NCI-H82 (cell line): Measurements from ENCODE around the gene PLCB2.

ENCODE experiments used
- DNase-seq: peaks from one replicate; lab custom pipeline; 2025; lab: John Stamatoyannopoulos, UW

Gene PLCB2

GRCh38 chr15:40269604-40270003, 38.1 kb downstream of the PLCB2 start:
- no peak for DNase-seq

GRCh38 chr15:40267670-40268069, 40.1 kb downstream of the PLCB2 start:
- no peak for DNase-seq

DNA sequence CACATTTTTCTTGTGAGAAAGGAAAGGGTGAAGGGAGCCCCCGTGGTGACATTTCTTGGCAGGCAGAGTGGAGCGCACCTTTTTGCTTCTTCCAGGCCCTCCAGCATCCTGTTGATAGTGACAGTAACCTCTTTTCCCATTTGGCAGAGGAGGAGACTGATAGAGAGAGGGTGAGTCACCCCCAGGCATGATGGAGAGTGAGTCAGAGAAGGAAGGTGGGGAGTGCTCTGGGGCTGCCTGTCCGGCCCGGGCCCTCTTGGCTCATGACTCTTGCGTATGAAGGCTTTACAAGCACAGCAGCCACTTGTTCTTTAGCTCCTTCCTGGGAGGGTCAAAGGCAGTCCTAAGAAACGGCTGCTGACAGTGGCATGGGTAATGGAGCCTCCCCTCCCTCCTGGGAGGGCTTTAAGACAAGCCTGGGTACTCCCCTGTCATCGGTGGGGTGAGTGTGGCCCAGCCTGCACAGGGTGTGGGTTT, 40.9 kb downstream of the PLCB2 start:
- DNase-seq, result no peak

- no peak for DNase-seq
Observed at GRCh38 chr15:40265875-40266274, 41.9 kb downstream of the PLCB2 start.

DNA sequence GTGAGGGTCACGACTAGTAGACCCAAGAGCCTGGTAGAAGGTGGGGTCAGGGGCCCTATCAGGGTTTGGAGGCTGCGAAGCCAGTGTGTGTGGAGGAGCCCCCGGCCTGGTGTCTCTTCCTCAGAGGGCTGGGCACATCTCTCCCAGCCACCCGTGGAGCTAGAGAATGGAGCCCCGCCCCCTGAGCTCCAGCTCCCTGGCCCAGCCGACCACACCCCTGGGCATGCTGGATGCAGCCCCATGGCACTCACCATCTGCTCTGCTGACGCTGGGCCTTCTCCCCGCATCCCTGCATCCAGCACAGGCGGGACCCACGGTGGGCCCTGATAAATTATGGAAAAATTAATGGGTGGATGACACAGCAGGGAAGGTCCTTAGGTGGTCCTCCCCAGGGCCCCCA, 42.4 kb downstream of the PLCB2 start:
- DNase-seq, result no peak

GRCh38 chr15:40264321-40265153, 43.2 kb downstream of the PLCB2 start:
- DNase-seq, result no peak

DNA sequence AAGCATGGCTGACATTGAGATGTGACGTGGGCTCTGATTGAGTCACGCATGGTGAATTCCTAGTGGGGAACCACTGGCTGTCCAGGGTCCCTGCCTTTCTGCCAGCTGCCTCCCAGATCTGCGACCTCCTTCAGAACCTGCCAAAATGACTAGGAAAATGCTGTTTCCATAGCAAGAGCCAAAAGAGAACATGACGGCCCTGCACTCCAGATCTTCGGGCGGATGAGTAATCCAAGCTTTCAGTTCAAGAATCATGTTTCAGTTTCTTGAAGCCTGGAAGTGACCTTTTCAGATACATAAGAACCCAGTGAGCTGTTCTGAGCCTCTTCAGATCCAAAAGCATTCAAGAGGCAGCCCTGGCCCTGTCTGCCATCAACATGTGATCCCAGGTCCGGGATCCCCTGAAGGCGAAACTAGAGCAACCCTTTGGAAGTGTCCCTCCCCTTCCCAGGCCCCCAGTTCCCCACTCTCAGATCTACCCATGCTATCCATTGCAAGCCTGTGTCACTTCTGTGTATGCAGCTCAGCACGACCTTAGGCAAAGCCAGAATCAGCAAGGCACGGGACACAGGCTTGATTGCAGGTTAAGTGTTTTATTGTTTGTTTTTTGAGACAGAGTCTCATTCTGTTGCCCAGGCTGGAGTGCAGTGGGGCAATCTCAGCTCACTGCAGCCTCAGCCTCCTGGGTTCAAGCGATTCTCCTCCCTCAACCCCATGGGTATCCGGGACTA, 44.5 kb downstream of the PLCB2 start:
- DNase-seq, result no peak

GRCh38 chr15:40259021-40259420, 48.7 kb downstream of the PLCB2 start:
- DNase-seq, result peak; percentile 29

- DNase-seq, result no peak
Observed at GRCh38 chr15:40258544-40258943, 49.2 kb downstream of the PLCB2 start.

DNA sequence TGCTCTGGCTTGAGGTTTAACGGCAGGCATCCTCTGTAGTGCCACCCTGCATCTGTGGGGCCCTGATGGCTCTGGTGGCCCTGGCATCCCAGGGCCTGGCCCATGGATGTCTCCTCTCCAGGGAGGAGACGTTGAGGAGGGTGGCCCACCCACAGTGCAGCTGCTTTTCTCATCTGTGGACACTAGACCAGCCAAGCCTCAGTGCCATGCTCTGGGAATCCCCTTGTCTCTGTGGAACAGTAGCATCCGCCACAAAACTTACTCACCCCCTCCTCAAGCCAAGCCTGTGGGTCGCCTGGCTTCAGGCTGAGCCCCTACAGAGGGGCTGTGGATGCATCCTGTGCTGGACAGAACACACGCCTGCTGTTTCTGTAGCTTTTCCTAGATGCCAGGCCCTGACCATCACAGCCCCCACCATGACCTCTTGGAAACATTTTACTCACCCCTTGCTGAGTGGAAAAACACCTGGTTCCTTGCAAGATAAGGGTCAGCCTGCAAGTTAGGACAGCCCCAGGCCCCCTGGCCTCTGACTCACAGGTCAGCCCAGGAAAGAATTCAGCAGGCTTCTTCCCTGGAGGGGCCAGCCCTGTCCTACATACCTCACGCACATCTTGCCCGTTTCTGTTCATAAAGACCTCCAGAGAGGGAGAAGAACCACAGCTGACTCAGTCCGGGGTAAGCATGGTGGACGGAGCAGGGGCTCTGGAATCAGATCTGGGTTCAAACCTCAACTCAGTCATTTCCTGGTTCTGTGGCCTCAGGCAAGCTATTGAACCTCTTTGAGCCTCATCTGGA, 49.9 kb downstream of the PLCB2 start:
- no peak for DNase-seq

DNA sequence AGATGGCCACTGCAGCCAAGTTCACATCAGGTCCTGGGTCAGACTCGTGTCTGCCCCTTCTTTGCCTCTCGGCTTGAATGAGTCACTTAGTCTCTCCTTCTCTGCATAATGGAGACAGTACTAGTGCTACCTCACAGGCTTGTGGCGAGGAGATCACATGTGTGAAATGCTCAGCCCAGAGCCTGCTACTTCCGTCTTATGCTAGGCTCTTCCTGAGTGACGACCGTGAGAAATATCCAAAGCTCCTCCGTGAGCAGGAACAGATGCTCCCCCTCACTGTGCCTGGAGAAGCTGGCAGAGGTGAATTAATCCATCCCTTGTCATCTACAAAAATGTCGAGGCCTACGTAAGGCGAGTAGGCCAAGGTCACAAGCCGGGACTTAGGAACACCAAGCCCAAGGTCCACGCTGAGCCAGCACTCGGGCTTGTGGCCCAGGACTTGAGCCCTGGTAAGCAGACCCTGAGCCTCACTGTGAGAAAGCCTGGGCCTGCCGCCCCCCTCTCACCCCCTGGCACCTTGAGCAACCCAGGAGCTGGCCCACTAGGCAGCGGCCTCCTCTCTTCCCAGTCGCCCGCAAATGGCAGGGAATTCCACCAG, 51.0 kb downstream of the PLCB2 start:
- peak; percentile 48 for DNase-seq

- DNase-seq, result peak; percentile 26
Observed at GRCh38 chr15:40255033-40255432, 52.7 kb downstream of the PLCB2 start.

DNA sequence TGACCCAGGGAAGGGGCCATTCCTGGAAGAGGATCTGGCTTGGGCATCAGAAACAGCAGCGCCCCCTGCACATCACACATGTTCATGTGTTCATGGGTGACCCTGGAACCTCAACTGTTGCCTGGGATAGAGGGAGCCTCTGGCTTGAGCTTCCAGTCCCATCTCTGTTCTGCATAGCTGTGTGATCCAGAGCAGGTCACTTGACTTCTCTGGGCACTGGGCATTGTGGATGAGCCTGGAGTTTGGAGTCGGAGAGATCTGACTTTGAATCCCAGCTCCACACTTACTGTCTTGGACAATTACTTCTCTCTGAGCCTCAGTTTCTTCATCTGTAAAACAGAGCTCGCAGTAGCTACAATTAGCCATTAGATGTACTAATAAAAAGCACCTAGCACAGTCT, 53.3 kb downstream of the PLCB2 start:
- no peak for DNase-seq

DNA sequence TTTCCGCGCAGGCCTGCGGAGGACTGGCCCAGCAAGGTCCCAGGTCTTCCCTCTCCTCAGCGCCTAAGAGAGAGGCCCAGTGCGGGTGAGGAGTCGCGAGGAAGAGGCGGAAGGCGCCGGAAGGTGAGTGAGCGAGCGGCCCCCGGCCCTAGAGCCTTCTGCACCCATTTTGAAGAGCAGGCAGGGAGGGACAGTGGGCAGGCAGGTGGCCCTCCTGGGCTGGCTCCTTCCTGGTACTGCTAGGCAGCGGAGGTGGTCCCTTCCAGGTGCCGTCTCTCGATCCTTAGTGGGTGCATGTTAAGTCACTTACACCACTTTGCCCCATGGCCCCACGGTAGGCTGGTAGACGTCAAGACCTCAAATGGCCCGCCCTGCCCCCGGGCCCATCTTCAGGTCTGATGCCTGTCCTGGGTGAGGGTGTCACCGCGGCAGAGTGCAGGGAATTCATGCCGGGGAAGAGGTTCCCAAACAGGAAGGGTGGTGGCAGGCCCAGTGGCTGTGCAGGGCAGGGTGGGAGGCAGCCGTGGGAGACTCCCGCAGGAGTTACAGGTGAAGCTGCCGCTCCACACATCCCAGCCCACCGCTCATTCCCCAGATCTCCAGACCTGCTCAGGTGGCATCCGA, 54.5 kb downstream of the PLCB2 start:
- no peak for DNase-seq

DNA sequence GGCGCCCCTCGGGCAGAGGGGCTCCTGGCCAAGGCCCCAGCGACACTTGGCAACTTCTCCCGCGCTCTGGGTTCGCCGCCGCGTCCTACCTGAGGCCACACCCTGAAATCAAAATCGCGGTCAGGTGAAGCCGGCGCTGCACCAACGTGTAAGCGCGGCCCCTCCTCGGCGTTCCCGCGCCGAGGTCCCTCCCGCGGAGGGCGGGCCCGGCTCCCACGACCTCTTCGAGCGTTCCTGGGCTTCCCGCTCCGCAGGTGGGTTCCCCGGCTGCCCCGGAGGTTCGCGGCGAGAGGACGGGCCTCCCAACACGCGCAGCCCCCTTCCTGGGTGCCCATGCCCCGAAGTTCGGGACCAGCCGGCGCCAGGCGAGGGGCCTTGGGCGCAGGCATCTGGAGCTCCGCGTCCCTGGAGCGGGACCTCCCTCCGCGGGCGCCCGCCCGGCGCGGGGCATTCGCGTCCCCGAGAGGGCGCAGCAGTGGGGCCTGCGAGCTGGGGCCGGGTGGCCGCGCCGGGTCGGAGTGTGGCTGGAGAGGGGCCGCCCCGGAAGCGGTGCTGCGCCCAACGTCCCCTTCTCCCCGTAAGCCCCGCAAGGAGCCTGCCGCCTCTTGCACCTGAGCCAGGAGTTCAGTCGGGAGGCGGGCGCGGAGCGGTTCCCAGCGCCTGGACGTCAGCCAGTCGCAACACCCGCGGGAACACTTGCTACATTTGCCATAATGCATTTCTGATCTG, 55.1 kb downstream of the PLCB2 start:
- no peak for DNase-seq

- no peak for DNase-seq
Observed at GRCh38 chr15:40252141-40252437, 55.6 kb downstream of the PLCB2 start.

DNA sequence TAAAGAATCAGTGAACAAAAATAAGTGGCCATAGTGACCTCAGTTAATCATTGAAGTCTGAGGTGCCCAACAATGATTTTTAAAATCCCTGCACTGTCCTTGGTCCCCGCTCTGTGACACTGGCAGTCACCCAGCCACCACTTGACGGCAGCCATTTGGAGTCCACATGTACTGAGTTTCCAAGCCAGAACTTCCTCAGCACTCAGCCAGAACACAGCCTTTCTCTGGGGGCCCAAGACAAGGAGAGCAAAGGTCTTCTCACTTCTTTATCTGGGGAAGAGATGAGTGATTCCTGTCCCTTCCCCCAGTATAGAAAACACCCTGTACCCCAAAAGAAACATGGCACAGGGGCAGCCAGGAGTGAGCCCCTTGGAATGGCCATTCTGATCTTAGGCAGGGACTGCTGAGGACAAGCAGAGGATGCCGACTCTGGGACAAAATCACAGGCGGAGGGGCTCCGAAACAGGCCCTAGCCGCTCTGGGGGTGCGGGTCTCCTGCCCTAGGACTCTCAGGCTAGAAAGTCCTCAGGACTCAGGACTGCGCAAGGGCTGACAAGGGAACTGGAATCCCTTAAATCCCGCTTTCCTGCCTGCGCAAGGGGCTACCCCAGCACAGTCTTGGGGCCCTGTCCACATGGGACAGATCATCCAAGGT, 56.1 kb downstream of the PLCB2 start:
- no peak for DNase-seq

- DNase-seq, result no peak
Observed at GRCh38 chr15:40250771-40251483, 56.8 kb downstream of the PLCB2 start.

DNA sequence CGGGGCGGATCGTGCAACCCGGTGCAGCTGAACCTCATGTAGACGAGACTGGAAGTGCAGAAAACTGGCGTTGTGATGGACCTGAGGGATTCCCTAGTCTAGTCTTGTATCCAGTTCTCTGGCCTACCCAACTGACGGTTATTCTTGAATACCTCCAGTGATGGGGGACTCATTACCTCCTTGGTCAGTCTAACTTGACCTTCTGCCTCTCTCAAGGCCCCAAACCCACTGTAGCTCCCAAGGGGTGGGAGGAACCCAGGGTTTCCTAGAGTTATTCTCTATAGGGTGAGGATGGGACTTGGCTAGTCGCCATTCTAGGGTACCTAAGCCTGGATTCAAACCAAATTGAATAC, 57.5 kb downstream of the PLCB2 start:
- DNase-seq, result no peak
